Endothelial cell of umbilical vein (primary cell): ENCODE measurements around the gene ETFB.

Experiments
- EZH2 ChIP-seq: IDR thresholded peaks from 2 replicates; pipeline ENCODE4 v1.6.1; 2012; ENCODE audit warnings: borderline replicate concordance, low read depth, mild to moderate bottlenecking, moderate library complexity, low read length, inconsistent platforms; ENCODE audit not compliant: severe bottlenecking
- FOS ChIP-seq: IDR thresholded peaks from 2 replicates; pipeline ENCODE4 v1.6.1; 2011; ENCODE audit warnings: mild to moderate bottlenecking, low read length, moderate library complexity, borderline replicate concordance; ENCODE audit not compliant: insufficient read depth
- JUN ChIP-seq: IDR thresholded peaks from 2 replicates; pipeline ENCODE4 v1.6.1; 2011; ENCODE audit warnings: borderline replicate concordance, low read depth; ENCODE audit not compliant: insufficient read length, insufficient read depth
- POLR2A ChIP-seq: IDR thresholded peaks from 2 replicates; pipeline ENCODE4 v1.6.1; 2012; ENCODE audit warnings: low read depth, mild to moderate bottlenecking, control low read depth, low read length
- POLR2AphosphoS5 ChIP-seq: IDR thresholded peaks from 2 replicates; pipeline ENCODE4 v1.6.1; 2012; ENCODE audit warnings: low read depth, mild to moderate bottlenecking, control low read depth, low read length, moderate library complexity; ENCODE audit not compliant: insufficient read depth
- TF ChIP-seq, protein P1 (sequence below), 2 donors: IDR thresholded peaks; 1 replicate in 1 of 2; 2 replicates in 1 of 2; pipeline ENCODE4 v1.5.1; 2011; ENCODE audit warnings: low read length in 2 of 2, mild to moderate bottlenecking in 2 of 2, moderate library complexity in 2 of 2, control low read depth in 1 of 2, inconsistent platforms in 1 of 2, low read depth in 1 of 2; ENCODE audit not compliant: insufficient read depth in 1 of 2; ENCODE audit errors: extremely low read depth in 1 of 2
- TF ChIP-seq, protein P2 (sequence below): IDR thresholded peaks from 2 replicates; pipeline ENCODE4 v1.6.1; 2011; ENCODE audit not compliant: insufficient read depth, insufficient read length

DNA sequence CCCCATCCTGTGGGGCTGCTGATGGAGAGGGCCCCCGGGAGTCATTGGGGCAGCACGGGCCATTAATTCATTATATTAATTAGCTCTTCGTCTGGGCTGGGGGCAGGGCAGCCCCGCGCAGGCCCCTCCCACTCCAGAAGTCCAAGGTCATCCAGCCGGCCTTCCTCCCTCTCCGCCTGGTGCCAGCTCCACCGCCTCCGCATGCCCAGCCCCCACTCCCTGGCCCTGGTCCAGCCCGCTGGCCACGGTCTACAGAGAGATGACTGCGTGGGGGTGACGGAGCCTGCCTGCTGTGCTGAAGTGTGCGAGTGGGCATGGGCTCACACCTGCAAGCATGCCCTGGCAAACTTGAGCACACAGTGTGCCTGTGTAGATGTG is 45.9 kb downstream of the ETFB start:
- TF ChIP-seq, protein P1, sequence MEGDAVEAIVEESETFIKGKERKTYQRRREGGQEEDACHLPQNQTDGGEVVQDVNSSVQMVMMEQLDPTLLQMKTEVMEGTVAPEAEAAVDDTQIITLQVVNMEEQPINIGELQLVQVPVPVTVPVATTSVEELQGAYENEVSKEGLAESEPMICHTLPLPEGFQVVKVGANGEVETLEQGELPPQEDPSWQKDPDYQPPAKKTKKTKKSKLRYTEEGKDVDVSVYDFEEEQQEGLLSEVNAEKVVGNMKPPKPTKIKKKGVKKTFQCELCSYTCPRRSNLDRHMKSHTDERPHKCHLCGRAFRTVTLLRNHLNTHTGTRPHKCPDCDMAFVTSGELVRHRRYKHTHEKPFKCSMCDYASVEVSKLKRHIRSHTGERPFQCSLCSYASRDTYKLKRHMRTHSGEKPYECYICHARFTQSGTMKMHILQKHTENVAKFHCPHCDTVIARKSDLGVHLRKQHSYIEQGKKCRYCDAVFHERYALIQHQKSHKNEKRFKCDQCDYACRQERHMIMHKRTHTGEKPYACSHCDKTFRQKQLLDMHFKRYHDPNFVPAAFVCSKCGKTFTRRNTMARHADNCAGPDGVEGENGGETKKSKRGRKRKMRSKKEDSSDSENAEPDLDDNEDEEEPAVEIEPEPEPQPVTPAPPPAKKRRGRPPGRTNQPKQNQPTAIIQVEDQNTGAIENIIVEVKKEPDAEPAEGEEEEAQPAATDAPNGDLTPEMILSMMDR (IDR thresholded peaks at IDR 0.05; ENCODE audit: extremely low read depth in 1 of 2, insufficient read depth in 1 of 2, low read depth in 1 of 2, low read length in 2 of 2) = no peak
- TF ChIP-seq, protein P2, sequence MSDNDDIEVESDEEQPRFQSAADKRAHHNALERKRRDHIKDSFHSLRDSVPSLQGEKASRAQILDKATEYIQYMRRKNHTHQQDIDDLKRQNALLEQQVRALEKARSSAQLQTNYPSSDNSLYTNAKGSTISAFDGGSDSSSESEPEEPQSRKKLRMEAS = no peak
- TF ChIP-seq POLR2A (no peak), JUN (no peak), POLR2AphosphoS5 (no peak), FOS (no peak), EZH2 (no peak)
